GM19351 (cell line): ENCODE measurements around the gene FBLIM1.
"Not testable (repeated sequence)": the region's sequence is repeated elsewhere in the genome, so short reads cannot be mapped to it uniquely, and the experiment has no call there.

Source experiments
- ATAC-seq: cut with Tn5 transposase; IDR thresholded peaks from one replicate; pipeline ENCODE4 v1.9.1; 2021; ENCODE audit warnings: mild to moderate bottlenecking, moderate library complexity; ENCODE audit not compliant: unreplicated experiment

The FBLIM1 gene

GRCh38 chr1:15803380-15803779 is 44.8 kb downstream of the FBLIM1 start:
- ATAC-seq: no peak

GRCh38 chr1:15804060-15804459 is 45.5 kb downstream of the FBLIM1 start:
- no peak for ATAC-seq

GRCh38 chr1:15807121-15807520 is 48.5 kb downstream of the FBLIM1 start:
- no peak for ATAC-seq

DNA sequence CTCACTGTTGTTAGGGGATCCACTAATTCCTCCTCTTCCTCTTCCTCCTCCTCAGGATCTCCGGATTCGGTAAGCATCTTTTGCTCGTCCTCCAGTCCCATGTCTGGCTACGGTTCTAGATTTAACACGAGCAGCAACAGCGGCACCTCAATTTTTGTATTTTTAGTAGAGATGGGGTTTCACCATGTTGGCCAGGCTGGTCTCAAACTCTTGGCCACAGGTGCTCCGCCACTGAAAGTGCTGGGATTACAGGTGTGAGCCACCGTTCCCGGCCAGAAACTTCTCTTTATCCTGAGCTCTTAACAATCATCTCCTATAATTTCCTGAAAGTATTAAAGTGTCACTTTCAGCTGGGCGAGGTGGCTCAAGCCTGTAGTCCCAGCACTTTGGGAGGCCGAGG is 49.0 kb downstream of the FBLIM1 start, which contains the start of gene UQCRHL:
Gene UQCRHL, minus strand, starts transcription at position 101 of the 400 bp plus-strand sequence. Its CDS starts 0 bp downstream, at position 101.
- not testable (repeated sequence) for ATAC-seq

GRCh38 chr1:15808955-15809354 is 50.4 kb downstream of the FBLIM1 start:
- no peak for ATAC-seq

- ATAC-seq: no peak
These were observed 51.5 kb downstream of the FBLIM1 start for GRCh38 chr1:15810073-15810472.

GRCh38 chr1:15816674-15817073 is 58.1 kb downstream of the FBLIM1 start:
- ATAC-seq: no peak

DNA sequence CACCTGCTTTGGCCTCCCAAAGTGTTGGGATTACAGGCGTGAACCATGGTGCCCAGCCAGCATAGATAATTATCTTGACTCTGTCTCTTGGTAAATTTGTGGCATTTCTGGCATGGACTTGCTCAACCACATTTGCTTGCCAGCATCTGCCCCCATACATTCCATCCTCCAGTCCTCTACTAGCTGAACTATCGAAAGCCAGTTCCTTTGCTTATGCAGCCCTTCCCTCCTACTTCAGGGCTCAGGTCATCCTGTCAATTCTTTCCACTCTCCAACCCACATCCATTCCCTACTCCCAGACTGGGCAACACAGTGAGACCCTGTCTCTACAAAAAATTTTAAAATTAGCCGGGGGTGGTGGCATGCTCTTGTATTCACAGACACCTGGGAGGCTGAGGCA is 61.9 kb downstream of the FBLIM1 start:
- ATAC-seq: no peak

DNA sequence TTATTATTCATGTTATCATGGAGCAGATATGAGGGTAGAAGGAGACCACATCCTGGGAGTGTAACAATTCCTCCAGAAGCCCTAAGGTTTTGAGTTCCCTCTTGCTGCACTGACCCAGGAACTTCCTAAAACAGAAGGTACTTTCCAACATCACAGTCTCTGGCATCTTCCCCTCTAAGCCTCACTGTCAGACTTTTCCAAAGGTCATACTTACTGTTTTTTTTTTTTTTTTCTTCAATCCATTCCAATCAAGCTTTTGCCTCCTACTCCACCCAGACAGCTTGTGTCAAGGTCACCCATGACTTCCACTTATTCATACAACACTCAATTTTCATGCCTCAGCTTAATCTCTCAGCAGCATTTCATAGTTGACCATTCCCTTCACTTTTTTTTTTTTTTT is 67.2 kb downstream of the FBLIM1 start:
- ATAC-seq: no peak

GRCh38 chr1:15826810-15827507 is 68.4 kb downstream of the FBLIM1 start:
- ATAC-seq: no peak

- not testable (repeated sequence) for ATAC-seq
These were observed 69.0 kb downstream of the FBLIM1 start for GRCh38 chr1:15827567-15827966.

- not testable (repeated sequence) for ATAC-seq
These were observed 70.3 kb downstream of the FBLIM1 start for GRCh38 chr1:15828931-15829330.

DNA sequence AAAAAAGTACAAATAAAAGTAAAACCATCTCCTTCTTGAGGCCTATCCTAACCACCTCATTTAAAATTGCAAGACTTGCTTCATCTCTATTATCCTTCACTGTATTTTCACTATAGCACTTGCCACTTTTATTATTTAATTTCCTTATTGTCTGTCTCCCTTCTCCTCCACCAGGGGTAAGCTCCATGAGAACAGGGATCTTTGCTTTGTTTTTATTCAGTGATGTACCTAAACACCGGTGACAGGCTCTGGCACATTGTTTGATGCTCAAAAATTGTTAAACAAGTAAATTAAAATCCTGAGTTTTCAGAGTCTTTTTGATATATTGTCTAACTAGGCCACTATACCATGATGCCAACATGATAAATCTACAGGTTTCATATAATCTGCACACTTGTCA is 71.7 kb downstream of the FBLIM1 start:
- no peak for ATAC-seq

- ATAC-seq: no peak
These were observed 74.6 kb downstream of the FBLIM1 start for GRCh38 chr1:15833069-15833679.

- no peak for ATAC-seq
These were observed 75.3 kb downstream of the FBLIM1 start for GRCh38 chr1:15833842-15834405.

- ATAC-seq: peak; percentile 45
These were observed 76.0 kb downstream of the FBLIM1 start for GRCh38 chr1:15834406-15835204.

- peak; percentile 10 for ATAC-seq
These were observed 76.7 kb downstream of the FBLIM1 start for GRCh38 chr1:15835205-15835740.

GRCh38 chr1:15835741-15836510 is 77.3 kb downstream of the FBLIM1 start:
- ATAC-seq: peak; percentile 32
